ENCODE data around the gene ACP6.

DNA sequence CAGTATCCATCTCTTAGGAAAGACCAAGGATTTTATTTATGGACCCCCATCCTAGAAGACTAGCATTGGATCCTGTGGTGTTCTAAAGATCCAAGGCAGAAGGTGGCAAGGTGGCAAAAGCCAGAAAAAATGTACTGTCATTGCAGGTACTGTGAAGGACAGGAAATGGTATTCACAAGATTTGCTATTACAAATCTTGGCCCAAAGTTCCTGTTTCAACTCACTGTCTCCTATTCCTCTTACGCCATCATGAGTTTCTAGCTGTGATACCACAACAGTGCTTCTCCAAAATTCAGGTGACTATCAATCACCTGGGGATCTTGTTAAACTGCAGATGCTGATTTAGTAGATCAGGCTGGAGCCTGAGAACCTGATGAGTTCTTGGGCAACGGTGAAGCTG lies 21.4 kb downstream of the ACP6 start:
- TF ChIP-seq, protein P1, sequence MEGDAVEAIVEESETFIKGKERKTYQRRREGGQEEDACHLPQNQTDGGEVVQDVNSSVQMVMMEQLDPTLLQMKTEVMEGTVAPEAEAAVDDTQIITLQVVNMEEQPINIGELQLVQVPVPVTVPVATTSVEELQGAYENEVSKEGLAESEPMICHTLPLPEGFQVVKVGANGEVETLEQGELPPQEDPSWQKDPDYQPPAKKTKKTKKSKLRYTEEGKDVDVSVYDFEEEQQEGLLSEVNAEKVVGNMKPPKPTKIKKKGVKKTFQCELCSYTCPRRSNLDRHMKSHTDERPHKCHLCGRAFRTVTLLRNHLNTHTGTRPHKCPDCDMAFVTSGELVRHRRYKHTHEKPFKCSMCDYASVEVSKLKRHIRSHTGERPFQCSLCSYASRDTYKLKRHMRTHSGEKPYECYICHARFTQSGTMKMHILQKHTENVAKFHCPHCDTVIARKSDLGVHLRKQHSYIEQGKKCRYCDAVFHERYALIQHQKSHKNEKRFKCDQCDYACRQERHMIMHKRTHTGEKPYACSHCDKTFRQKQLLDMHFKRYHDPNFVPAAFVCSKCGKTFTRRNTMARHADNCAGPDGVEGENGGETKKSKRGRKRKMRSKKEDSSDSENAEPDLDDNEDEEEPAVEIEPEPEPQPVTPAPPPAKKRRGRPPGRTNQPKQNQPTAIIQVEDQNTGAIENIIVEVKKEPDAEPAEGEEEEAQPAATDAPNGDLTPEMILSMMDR (IDR thresholded peaks at IDR 0.05): no peak
- TF ChIP-seq EP300 (IDR thresholded peaks at IDR 0.05): no peak
